ENCODE results near the gene ZNF544.
"Not testable (repeated sequence)": the region's sequence is repeated elsewhere in the genome, so short reads cannot be mapped to it uniquely, and the experiment has no call there.

The ZNF544 gene

DNA sequence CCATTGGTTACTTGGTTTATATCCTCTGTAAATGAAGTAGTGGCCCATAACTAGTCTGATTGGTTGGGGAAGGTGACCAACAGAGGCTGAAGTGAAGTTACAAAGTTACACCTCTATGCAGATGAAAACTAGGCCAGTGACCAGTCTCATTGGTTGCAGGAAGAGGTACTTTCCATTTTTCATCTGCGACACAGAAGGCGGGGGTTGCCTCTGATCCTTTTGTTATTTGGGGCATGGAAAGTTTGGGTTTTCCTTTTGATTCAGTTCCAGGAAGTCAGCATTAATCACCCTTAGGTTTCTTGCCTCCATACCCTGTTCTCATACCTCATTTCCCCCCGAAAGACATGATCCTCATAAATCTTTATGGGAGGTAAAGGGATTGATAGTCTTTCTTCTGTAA is 20.2 kb downstream of the ZNF544 start:
- no peak for TF ChIP-seq CTCF (IDR thresholded peaks at IDR 0.05; ENCODE audit: low read depth, low read length, missing control alignments)
- no peak for DNase-seq (ENCODE audit: extremely low read depth, low read depth)
- H3K4me3 ChIP-seq (replicated peaks; ENCODE audit: low read depth, low read length): no peak overlapping the region

DNA sequence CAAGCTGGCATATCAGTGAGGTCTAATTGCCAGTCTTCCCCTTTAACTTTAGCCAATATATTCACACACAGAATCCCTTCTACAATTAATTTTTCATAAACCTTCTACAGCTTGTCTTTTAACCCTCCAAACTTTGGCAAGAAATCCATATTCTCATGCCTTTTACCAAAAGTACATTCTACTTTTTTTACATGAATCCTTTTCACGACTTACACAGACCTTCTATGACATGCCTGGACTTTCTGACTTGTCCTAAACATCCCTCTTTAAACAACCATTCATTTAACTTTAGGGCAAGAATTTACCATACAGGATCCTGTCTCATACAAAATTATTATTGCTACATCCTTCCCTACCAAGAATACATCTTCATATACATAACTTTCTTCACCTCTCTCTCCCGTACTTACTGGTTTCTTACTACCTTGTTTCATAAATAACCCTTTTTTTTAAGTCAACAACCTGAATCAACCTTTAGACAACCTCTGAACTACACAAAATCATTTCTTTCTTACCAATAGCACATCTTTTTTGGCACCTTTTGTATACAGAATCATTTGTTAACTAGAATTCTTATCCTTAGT is 23.5 kb downstream of the ZNF544 start:
- no peak for DNase-seq (ENCODE audit: extremely low read depth, low read depth)
- no peak overlapping the region for H3K4me3 ChIP-seq (replicated peaks; ENCODE audit: low read depth, low read length)
- TF ChIP-seq CTCF (IDR thresholded peaks at IDR 0.05; ENCODE audit: low read depth, low read length, missing control alignments): no peak

DNA sequence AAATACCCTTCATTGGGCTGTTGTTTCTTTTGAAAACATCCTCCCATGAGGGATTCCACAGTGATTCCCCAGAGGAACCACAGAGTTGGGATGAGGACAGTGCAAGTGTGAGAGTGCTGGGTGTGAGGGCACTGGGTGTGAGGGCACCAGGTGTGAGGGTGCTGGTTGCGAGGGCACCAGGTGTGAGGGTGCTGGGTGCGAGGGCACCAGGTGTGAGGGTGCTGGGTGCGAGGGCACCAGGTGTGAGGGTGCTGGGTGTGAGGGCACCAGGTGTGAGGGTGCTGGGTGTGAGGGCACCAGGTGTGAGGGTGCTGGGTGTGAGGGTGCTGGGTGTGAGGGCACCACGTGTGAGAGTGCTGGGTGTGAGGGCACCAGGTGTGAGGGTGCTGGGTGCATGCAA is 29.5 kb downstream of the ZNF544 start:
- H3K4me3 ChIP-seq (replicated peaks; ENCODE audit: low read depth, low read length); DNase-seq (ENCODE audit: extremely low read depth, low read depth): not testable (repeated sequence)

GRCh38 chr19:58261600-58261967 is 32.9 kb downstream of the ZNF544 start:
- H3K4me3 ChIP-seq (replicated peaks; ENCODE audit: low read depth, low read length): no peak overlapping the region
- TF ChIP-seq CTCF (IDR thresholded peaks at IDR 0.05; ENCODE audit: low read depth, low read length, missing control alignments): no peak
- DNase-seq (ENCODE audit: extremely low read depth, low read depth): no peak

GRCh38 chr19:58261968-58262921 is 33.5 kb downstream of the ZNF544 start:
- H3K4me3 ChIP-seq (replicated peaks; ENCODE audit: low read depth, low read length): no peak overlapping the region
- DNase-seq (ENCODE audit: extremely low read depth, low read depth): no peak

DNA sequence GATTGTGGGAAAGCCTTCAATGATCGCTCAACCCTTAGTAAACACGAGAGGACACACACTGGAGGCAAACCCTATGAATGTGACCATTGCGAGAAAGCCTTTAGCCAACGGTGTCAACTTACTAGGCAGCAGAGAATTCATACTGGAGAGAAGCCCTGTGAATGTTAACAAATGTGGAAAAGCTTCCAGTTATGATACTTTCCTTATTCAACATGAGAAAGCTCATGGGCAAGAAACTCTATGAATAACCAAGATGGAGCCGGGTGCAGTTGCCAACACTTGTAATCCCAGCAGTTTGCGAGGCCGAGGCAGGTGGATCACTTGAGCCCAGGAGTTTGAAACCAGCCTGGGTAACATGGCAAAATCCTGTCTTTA is 34.2 kb downstream of the ZNF544 start:
- DNase-seq (ENCODE audit: extremely low read depth, low read depth): no peak
- TF ChIP-seq CTCF (IDR thresholded peaks at IDR 0.05; ENCODE audit: low read depth, low read length, missing control alignments): no peak
- no peak overlapping the region for H3K4me3 ChIP-seq (replicated peaks; ENCODE audit: low read depth, low read length)

More at GRCh38 chr19:58261968-58262921, 33.5 kb downstream of the ZNF544 start:
- TF ChIP-seq CTCF (IDR thresholded peaks at IDR 0.05; ENCODE audit: low read depth, low read length, missing control alignments): no peak

GRCh38 chr19:58265100-58265499 is 36.4 kb downstream of the ZNF544 start:
- no peak for TF ChIP-seq CTCF (IDR thresholded peaks at IDR 0.05; ENCODE audit: low read depth, low read length, missing control alignments)
- no peak for DNase-seq (ENCODE audit: extremely low read depth, low read depth)
- H3K4me3 ChIP-seq (replicated peaks; ENCODE audit: low read depth, low read length): no peak overlapping the region

Measured in HFF-Myc (cell line).